ENCODE data around the gene BOK.

DNA sequence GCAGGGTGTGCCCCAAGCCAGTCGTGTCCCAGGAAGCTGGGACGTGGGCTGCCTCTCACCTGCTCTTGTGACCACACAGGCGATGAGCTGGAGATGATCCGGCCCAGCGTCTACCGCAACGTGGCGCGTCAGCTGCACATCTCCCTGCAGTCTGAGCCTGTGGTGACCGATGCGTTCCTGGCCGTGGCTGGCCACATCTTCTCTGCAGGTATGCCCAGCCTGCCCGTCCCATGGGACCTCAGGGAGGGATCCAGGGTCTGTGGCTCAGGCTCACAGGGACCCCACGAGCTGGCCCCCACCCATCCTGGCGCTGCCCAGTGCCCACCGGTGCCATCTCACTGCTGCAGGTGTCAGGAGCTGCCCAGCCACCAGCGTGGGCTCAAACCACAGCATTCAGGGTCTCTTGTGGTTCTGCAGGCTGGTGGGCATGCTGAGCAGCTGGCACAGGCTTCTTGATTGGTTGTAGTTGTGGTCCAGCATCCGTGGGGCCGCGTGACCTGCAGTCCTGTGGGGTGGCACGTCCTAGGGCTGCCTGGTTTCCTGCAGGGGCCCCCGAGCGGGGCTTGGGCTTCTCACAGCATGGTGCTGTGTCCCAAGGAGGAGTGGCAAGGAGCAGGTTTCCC lies 3.8 kb downstream of the BOK start:
- TF ChIP-seq, protein P1, sequence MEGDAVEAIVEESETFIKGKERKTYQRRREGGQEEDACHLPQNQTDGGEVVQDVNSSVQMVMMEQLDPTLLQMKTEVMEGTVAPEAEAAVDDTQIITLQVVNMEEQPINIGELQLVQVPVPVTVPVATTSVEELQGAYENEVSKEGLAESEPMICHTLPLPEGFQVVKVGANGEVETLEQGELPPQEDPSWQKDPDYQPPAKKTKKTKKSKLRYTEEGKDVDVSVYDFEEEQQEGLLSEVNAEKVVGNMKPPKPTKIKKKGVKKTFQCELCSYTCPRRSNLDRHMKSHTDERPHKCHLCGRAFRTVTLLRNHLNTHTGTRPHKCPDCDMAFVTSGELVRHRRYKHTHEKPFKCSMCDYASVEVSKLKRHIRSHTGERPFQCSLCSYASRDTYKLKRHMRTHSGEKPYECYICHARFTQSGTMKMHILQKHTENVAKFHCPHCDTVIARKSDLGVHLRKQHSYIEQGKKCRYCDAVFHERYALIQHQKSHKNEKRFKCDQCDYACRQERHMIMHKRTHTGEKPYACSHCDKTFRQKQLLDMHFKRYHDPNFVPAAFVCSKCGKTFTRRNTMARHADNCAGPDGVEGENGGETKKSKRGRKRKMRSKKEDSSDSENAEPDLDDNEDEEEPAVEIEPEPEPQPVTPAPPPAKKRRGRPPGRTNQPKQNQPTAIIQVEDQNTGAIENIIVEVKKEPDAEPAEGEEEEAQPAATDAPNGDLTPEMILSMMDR (IDR thresholded peaks at IDR 0.05): no peak
- no peak for TF ChIP-seq POLR2AphosphoS5 (IDR thresholded peaks at IDR 0.05; ENCODE audit: insufficient read depth in 1 of 2, low read depth in 1 of 2)

Measured in vagina (tissue), 2 donors.